ENCODE data around the gene HRC.

DNA sequence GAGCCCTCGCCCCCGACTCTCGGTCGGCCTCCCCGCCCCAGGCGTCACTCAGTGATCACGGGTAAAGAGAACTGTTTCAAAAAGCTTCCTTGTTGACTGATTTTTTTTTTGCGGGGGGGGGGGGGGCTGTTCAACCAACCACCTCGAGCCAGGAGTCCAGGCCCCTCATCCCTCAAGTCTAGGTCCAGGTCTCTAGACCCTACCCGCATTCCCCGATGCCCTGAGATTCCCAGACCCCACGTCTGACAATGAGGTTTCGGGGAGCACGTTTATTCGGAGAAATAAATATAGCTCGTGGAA lies 4.3 kb downstream of the HRC start:
- TF ChIP-seq, protein P1, sequence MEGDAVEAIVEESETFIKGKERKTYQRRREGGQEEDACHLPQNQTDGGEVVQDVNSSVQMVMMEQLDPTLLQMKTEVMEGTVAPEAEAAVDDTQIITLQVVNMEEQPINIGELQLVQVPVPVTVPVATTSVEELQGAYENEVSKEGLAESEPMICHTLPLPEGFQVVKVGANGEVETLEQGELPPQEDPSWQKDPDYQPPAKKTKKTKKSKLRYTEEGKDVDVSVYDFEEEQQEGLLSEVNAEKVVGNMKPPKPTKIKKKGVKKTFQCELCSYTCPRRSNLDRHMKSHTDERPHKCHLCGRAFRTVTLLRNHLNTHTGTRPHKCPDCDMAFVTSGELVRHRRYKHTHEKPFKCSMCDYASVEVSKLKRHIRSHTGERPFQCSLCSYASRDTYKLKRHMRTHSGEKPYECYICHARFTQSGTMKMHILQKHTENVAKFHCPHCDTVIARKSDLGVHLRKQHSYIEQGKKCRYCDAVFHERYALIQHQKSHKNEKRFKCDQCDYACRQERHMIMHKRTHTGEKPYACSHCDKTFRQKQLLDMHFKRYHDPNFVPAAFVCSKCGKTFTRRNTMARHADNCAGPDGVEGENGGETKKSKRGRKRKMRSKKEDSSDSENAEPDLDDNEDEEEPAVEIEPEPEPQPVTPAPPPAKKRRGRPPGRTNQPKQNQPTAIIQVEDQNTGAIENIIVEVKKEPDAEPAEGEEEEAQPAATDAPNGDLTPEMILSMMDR (IDR thresholded peaks at IDR 0.05; ENCODE audit: low read depth, low read length), result no peak
- TF ChIP-seq POLR2A (IDR thresholded peaks at IDR 0.05; ENCODE audit: extremely low read depth, insufficient read length) (no peak), MYC (IDR thresholded peaks at IDR 0.05; ENCODE audit: low read depth, low read length) (0 out of 2 replicates have a peak, but pooled peaks have one; percentile 1)
